HG03460 (cell line): ENCODE data around the gene DPH5.
"Not testable (repeated sequence)": the region's sequence is repeated elsewhere in the genome, so short reads cannot be mapped to it uniquely, and the experiment has no call there.

Source experiments
- ATAC-seq: cut with Tn5 transposase; IDR thresholded peaks from one replicate; pipeline ENCODE4 v1.9.1; 2021; ENCODE audit not compliant: unreplicated experiment

Gene DPH5

DNA sequence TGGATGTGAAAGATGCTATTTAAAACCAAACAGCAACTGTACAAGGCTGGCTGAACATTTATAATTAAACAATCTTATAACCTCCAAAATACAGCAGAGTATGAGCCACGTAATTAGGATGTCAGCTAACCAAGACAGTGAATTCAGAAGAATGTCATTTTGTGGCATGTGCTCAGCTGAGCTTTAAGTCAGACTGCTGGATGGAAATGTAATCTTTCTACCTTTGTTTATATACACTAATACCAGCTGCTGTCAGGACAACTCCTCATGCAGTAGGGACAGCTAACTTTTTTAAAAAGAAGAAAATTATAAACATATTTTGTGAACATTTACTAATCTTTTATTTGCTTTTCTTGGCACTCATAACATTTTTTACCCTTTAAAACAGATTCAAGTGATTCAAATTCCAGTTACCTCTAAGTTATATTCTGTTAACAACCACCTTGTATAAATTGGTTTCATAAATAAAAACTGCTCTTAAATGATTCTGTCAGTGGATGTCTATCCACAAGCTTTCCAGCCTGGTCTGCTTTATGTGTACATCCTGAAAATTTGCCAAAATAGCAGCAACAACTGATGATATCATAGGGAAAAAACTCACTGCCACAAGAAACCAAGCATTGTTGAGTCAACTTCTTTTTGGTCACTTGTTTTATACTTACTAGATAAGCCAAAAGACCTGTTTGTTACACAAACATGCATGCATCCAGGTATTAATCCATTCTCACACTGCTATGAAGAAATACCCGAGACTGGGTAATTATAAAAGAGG, 36.1 kb downstream of the DPH5 start:
- no peak for ATAC-seq

- no peak for ATAC-seq
These were observed 37.5 kb downstream of the DPH5 start for GRCh38 chr1:100988121-100988520.

- no peak for ATAC-seq
These were observed 42.8 kb downstream of the DPH5 start for GRCh38 chr1:100982793-100983192.

GRCh38 chr1:100979631-100980030, 46.0 kb downstream of the DPH5 start:
- no peak for ATAC-seq

GRCh38 chr1:100976936-100977335, 48.6 kb downstream of the DPH5 start:
- ATAC-seq: no peak

DNA sequence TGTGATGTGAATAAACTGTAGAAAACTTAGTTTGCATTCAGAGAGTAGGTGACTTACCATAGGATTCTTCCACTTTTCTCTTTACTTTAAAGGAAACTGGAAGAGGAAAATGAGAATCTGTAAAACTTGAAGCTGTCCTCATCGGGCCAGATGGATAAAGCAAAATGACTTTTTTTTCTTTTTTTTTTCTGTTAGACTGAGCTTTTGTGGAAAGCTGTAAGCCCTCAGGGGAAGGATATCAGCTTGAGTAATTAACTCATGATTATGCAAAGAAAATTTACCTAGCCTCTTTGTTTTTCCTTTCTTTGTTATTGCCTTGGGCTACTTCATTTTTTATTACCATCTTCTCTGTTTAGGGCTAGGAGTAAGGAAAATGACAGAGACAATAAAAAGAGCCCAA, 53.4 kb downstream of the DPH5 start:
- ATAC-seq: no peak

DNA sequence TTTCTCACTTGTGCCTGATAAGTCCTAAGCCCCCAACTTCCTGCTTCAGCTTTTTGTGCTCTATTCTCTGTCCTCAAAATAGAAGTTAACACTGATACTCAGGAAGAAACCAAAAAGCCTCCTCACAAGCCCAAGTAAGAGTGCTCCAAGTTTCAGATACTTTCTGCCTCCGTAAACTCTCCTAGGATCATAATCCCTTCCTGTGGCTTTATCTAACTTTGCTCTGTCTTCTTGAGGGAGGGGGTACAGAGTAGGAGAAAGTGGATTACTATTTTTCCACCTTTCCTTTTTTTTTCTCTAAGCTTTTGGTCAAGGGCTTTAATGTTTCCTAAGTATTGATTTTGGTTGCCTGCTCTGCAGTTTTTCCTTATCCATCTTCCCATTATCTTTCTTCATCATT, 54.6 kb downstream of the DPH5 start:
- ATAC-seq: no peak

DNA sequence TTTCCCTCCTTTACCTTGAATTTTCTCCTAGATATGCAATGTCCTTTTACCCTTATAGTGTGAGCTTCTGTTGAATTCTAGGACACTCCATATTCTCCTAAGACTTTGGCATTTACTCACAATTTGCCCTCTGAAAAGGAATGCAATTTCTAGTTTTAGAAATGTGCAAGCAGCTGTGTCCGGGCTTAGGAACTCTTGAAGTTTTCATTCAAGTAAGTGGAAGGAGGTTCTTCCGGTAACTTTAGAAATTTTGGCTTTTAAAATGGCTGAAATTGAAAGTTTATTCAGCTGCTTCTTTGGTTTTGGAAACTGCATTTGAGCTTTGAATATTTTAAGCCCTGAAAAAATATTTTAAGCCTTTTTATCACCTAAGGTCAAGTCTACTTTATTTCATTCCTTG, 56.3 kb downstream of the DPH5 start:
- ATAC-seq: no peak

DNA sequence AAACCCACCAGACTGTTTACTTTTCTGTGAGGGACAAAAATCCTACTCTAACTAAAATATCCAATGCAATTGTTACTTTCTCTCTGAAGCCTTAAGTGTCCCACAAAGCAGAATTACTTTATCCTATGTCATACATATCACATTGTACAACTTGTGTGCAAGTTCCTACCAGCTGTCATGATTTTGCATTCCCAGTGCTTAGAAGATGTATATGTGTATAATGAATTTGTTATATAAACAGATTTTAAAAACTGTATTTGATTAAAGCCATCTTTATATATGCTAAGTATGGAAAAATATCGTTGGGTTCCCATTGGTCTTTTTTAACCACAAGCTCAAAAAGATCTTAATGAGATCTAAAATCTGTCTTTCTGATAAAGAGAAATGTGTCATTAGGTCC, 57.0 kb downstream of the DPH5 start:
- ATAC-seq: no peak

GRCh38 chr1:100960098-100960497, 65.5 kb downstream of the DPH5 start:
- no peak for ATAC-seq

DNA sequence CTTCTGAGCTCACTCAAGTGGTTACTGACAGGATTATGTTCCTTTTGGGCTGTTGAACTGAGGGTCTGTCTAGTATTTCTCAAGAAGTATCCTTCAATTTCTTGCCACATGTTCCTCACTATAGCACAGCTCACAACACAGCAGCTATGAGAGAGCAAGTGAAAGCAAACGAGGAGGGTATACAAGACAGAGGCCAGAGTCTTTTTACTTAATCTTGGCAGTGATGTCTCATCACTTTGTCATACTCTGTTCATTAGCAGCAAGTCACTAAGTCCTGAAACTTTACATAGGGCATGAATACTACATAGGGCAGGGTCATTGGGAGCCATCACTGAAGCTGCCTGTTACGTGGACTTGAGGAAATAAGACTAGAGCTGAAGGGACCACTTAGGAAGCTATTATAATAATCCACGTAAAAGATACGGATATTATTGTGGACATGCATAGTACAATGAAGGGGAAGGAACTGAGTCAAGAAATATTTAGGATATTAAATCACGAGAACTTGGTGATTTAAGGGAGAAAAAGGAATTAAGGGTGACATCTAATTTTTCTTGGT, 66.0 kb downstream of the DPH5 start:
- no peak for ATAC-seq

DNA sequence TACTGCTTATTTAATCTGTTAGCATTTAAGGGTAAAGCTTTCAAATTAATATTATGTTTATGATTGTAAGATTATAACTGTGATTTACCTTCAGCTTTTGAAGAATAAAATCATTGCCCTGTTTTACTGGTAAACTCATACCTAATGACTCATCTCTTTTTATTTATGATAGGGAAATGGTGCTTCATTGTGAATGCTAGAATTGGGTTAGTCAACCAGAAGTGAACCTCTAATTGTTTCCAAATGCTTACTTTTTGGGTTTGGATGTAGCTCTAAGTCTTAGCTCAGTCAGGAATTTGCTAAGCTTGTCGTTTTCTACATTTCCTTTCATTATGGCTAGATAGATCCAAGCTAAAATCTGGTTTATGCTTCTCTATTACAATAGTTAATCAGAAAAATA, 70.3 kb downstream of the DPH5 start:
- ATAC-seq: no peak

GRCh38 chr1:100953960-100954730, 71.4 kb downstream of the DPH5 start:
- no peak for ATAC-seq

GRCh38 chr1:100952970-100953369, 72.6 kb downstream of the DPH5 start:
- not testable (repeated sequence) for ATAC-seq

- ATAC-seq: no peak
These were observed 73.4 kb downstream of the DPH5 start for GRCh38 chr1:100952104-100952745.

DNA sequence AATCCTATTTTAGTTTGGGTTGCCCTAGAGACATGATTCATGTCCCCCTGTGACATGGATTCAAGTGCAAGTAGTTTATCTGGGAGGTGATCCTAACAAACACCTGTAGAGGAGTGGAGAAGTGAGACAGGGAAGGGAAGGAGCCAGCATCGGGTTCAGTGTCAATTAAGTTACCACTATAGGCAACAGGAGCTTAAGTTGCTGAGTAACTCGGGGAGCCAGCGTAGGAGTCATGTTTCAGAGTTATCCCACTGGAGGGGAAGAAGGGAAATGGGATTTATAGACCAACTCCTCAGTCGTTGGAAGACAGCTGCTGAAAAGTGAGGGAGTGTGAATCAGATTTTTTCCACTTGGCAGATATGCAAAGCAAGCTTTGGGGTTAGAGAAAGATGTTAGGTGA, 74.8 kb downstream of the DPH5 start:
- ATAC-seq: no peak

DNA sequence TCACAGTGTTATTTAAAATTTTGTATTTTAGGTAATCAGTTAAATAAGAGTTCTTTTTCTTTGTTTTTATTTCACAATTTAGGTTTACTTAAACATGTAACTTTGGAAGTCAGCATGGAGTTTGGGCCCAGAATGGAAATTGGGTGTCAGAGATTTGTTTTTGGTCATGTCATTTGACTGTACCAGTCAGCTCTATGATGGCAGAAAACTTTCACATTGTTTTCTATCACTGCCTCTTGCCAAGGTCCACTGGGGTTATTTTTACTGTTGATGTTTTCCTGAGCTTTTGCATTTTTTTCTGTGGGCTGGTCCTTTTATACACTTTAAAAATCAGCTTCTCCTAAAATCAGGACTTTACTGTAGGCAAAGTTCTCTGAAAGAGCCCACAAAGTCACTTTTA, 75.2 kb downstream of the DPH5 start:
- no peak for ATAC-seq

DNA sequence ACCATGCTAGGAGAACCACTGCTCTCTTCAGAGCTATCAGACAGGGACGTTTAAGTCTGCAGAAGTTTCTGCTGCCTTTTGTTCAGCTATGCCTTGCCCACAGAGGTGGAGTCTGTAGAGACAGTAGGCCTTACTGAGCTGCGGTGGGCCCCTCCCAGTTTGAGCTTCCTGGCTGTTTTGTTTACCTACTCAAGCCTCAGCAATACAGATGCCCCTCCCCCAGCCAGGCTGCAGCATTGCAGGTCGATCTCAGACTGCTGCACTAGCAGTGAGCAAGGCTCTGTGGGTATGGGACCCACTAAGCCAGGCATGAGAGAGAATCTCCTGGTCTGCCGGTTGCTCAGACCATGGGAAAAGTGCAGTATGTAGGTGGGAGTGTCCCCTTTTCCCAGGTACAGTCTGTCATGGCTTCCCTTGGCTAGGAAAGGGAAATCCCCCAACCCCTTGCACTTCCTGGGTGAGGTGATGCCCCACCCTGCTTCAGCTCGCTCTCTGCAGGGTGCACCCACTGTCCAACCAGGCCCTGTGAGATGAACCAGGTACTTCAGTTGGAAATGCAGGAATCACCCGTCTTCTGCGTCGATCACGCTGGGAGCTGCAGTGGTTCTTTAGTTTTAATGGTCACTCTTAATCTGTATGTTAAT, 75.9 kb downstream of the DPH5 start:
- ATAC-seq: peak; percentile 76

DNA sequence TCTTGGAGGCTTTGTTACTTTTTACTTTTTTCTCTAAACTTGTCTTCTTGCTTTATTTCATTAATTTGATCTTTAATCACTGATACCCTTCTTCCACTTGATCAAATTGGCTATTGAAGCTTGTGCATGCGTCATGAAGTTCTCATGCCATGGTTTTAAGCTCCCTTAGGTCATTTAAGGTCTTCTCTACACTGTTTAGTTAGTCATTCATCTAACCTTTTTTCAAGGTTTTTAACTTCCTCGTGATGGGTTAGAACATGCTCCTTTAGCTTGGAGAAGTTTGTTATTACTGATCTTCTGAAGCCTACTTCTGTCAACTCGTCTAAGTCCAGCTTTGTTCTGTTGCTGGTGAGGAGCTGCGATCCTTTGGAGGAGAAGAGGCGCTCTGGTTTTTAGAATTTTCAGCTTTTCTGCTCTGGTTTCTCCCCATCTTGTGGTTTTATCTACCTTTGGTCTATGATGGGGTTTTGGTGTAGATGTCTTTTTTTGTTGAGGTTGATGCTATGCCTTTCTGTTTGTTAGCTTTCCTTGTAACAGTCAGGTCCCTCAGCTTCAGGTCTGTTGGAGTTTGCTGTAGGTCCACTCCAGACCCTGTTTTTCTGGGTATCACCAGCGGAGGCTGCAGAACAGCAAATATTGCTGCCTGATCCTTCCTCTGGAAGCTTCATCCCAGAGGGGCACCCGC, 76.7 kb downstream of the DPH5 start:
- ATAC-seq: not testable (repeated sequence)

DNA sequence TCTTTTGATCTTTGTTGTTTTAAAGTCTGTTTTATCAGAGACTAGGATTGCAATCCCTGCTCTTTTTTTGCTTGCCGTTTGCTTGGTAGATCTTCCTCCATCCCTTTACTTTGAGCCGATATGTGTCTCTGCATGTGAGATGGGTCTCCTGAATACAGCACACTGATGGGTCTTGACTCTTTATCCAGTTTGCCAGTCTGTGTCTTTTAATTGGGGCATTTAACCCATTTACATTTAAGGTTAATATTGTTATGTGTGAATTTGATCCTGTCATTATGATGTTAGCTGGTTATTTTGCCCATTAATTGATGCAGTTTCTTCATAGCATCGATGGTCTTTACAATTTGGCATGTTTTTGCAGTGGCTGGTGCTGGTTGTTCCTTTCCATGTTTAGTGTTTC, 77.8 kb downstream of the DPH5 start:
- not testable (repeated sequence) for ATAC-seq

- ATAC-seq: not testable (repeated sequence)
These were observed 79.5 kb downstream of the DPH5 start for GRCh38 chr1:100946064-100946463.
